HepG2 (cell line): Measurements from ENCODE around the gene SLCO2B1. TPM values are rescaled to one million over a fixed set of nuclear protein-coding genes. Genes with fewer than 3 reads are reported as not detected.

Experiments used
- ATAC-seq: fragments of 200-7000 bp; cut with Tn5 transposase; 3 replicates; pipeline ENCODE4 v1.9.1; 2020; ENCODE audit warnings: mild to moderate bottlenecking, moderate library complexity
- BruUV-seq: library from RNA; stranded (reverse); fragments of 400-500 nt; replicated peaks from 2 replicates; lab custom pipeline; 2021; lab: Mats Ljungman, UMichigan
- CTCF ChIA-PET: fragments of 300-600 bp; formaldehyde crosslinking; extraction: SDS; loops from one replicate; lab custom pipeline; 2021; ENCODE audit warnings: low total read pairs, inconsistent platforms, low intra/inter-chr PET ratio; lab: Yijun Ruan, JAX
- POLR2A ChIA-PET: fragments of 350-600 bp; sonication (Branson Sonifier 250); formaldehyde crosslinking; loops from one replicate; lab custom pipeline; 2020; ENCODE audit warnings: antibody characterized with exemption, inconsistent platforms; lab: Yijun Ruan, JAX
- DNase-seq: peaks from one replicate; pipeline ENCODE4 v3.0.0-alpha.2; 2015; ENCODE audit warnings: low spot score
- FAIRE-seq: peaks from 3 replicates; lab custom pipeline; 2011; peaks lifted over from hg19 to GRCh38; lab: Jason Lieb, UNC
- H2AFZ ChIP-seq: one replicate; pipeline ENCODE4 v1.6.1; 2011; ENCODE audit warnings: low read length, inconsistent platforms
- H3K27ac ChIP-seq: fragments of 300-600 bp; 3 replicates; pipeline ENCODE4 v1.8.0; 2011; ENCODE audit warnings: mixed run types, mild to moderate bottlenecking, mixed read lengths, low read length, inconsistent platforms; ENCODE audit not compliant: insufficient read depth; ENCODE audit errors: extremely low read length
- H3K27me3 ChIP-seq, 2 experiments: fragments of 200-600 bp in 1 of 2; 2 replicates in 1 of 2; 3 replicates in 1 of 2; pipeline versions ENCODE4 v1.6.0 to v1.8.0; 2011; ENCODE audit warnings: low read length in 2 of 2, mild to moderate bottlenecking in 2 of 2, moderate library complexity in 2 of 2, inconsistent platforms in 1 of 2; ENCODE audit not compliant: insufficient read depth in 2 of 2, control insufficient read depth in 1 of 2
- H3K36me3 ChIP-seq, 2 experiments: fragments of 200-600 bp in 1 of 2; replicated peaks in 1 of 2; 2 replicates in 1 of 2; 3 replicates in 1 of 2; pipeline versions ENCODE4 v1.5.1 to v1.8.0; 2011; ENCODE audit warnings: low read length in 2 of 2, inconsistent platforms in 1 of 2; ENCODE audit not compliant: insufficient read depth in 2 of 2, control insufficient read depth in 1 of 2
- H3K4me1 ChIP-seq: 2 replicates; pipeline ENCODE4 v1.5.1; 2012; ENCODE audit warnings: low read length, inconsistent platforms; ENCODE audit not compliant: insufficient read depth
- H3K4me2 ChIP-seq: 2 replicates; pipeline ENCODE4 v1.6.0; 2011; ENCODE audit warnings: low read depth, low read length, inconsistent platforms
- H3K4me3 ChIP-seq, 3 experiments: fragments of 200-600 bp in 1 of 3; sonication (generic), shearing (Covaris generic) in 1 of 3; replicated peaks in 1 of 3; 2 replicates each; pipeline ENCODE4 v1.5.1; 2011 to 2016; ENCODE audit warnings: low read length in 3 of 3, inconsistent platforms in 2 of 3, low read depth in 2 of 3, mild to moderate bottlenecking in 2 of 3, control low read depth in 1 of 3, mixed read lengths in 1 of 3; ENCODE audit not compliant: insufficient read depth in 1 of 3
- H3K79me2 ChIP-seq: one replicate; pipeline ENCODE4 v1.6.1; 2011; ENCODE audit warnings: low read length, inconsistent platforms; ENCODE audit not compliant: insufficient read depth
- H3K9ac ChIP-seq: 2 replicates; pipeline ENCODE4 v1.6.0; 2011; ENCODE audit warnings: mild to moderate bottlenecking, low read depth, low read length, inconsistent platforms; ENCODE audit not compliant: insufficient read depth
- H3K9me3 ChIP-seq: 2 replicates; pipeline ENCODE4 v1.5.1; 2012; ENCODE audit warnings: mild to moderate bottlenecking, low read length
- H4K20me1 ChIP-seq: 2 replicates; pipeline ENCODE4 v1.6.0; 2011; ENCODE audit warnings: inconsistent platforms, mild to moderate bottlenecking, low read length, moderate library complexity; ENCODE audit not compliant: insufficient read depth
- BORCS8-MEF2B ChIP-seq: sonication (generic); formaldehyde crosslinking; IDR thresholded peaks from 2 replicates; pipeline ENCODE4 v1.8.0; 2022; ENCODE audit warnings: mild to moderate bottlenecking, missing genetic modification reagents
- KDM4B ChIP-seq: sonication (generic); formaldehyde crosslinking; IDR thresholded peaks from 2 replicates; pipeline ENCODE4 v1.4.0; 2020; ENCODE audit warnings: missing genetic modification reagents
- ZMYM4 ChIP-seq: sonication (generic); formaldehyde crosslinking; IDR thresholded peaks from 2 replicates; pipeline ENCODE4 v1.8.1; 2023; ENCODE audit warnings: mild to moderate bottlenecking, missing genetic modification reagents
- ZNF33B ChIP-seq: sonication (generic); formaldehyde crosslinking; IDR thresholded peaks from 2 replicates; pipeline ENCODE4 v1.5.1; 2020; ENCODE audit warnings: mild to moderate bottlenecking, missing genetic modification reagents
- ZNF615 ChIP-seq: sonication (generic); formaldehyde crosslinking; IDR thresholded peaks from 2 replicates; pipeline ENCODE4 v1.5.0; 2020; ENCODE audit warnings: mild to moderate bottlenecking, missing genetic modification reagents, borderline replicate concordance
- WGBS: methylation state at CpG from one replicate; pipeline ENCODE4 v1.1.6; 2017; ENCODE audit warnings: low lambda C conversion rate; 5-methylcytosine and 5-hydroxymethylcytosine counted together
- in situ Hi-C: cut with HindIII; loops from 2 replicates; pipeline ENCODE4 v1.10.0; 2017; ENCODE audit warnings: low pct_unique_long_range_greater_than_20kb; ENCODE audit not compliant: extremely low pct_ligation_motif_present
- intact Hi-C: fragments of 100-400 bp; cut with micrococcal nuclease; formaldehyde crosslinking; loops from one replicate; pipeline ENCODE4 v1.10.0; 2022; ENCODE audit not compliant: unreplicated experiment
- polyA plus RNA-seq, 8 experiments: library from polyadenylated mRNA; depleted of rRNA in 3 of 8; stranded (reverse) in 7 of 8; unstranded in 1 of 8; fragments of >200 nt; fragmentation: Illumina TruSeq in 4 of 8; extraction: Trizol in 4 of 8; gene quantifications; 2 replicates each; pipeline versions ENCODE4 v1.2.1 to v1.2.3, GENCODE V29; 2011 to 2016; ENCODE audit warnings: low read depth in 4 of 8, missing spikeins in 1 of 8, mixed read lengths in 1 of 8; ENCODE audit not compliant: insufficient read depth in 1 of 8
- total RNA-seq, 5 experiments: library from RNA; depleted of rRNA; stranded (reverse); fragments of >200 nt; fragmentation: Illumina TruSeq; extraction: Trizol; gene quantifications; 2 replicates each; pipeline ENCODE4 v1.2.3, GENCODE V29; 2016; ENCODE audit warnings: low read depth in 1 of 5
- TF ChIP-seq, protein P1 (sequence below): sonication (generic); formaldehyde crosslinking; IDR thresholded peaks from 2 replicates; pipeline ENCODE4 v1.5.0; 2020; ENCODE audit warnings: missing genetic modification reagents, mild to moderate bottlenecking, borderline replicate concordance

SLCO2B1 gene
- total and polyA plus RNA-seq, 2 of the 13 experiments (the other 11 are each of a cell fraction or from before 2014, with no cell fraction given), result 15.3 to 19.8 TPM

DNA sequence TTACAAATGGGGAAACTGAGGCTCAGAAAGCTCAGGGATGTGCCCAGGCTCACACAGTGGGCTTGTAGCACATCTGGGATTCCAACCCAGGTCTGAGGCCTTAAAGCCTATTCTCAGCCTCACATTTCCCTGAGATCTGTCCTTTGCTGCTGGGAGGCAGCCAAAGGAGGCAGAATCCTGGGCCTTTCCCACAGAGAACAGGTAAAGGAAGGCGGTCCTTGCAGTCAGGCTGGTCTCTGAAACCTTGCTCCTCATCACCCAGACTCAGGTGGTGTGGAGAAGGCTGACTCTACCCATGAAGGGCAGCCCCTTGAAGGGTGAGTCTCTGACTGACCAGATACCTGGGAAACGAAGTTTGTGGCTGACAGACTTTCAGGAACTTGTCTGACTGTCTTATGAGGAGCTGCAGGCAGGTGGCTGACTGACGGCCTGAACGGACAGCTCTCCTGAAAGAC, 7.8 kb downstream of the SLCO2B1 start:
- POLR2A ChIA-PET, result interaction anchor here (1.2 to 2.8 kb wide), 9 partner anchors 11 to 56 kb away, joined by 3 to 100 read pairs (median 5); no protein-coding TSS in a partner anchor
- H3K27ac ChIP-seq, result peak overlapping the region; percentile 89
- no peak overlapping the region for H2AFZ ChIP-seq
- H3K36me3 ChIP-seq, result no peaks in the 10 kb centered on the region
- DNase-seq, result no peak
- no peak overlapping the region for H3K4me3 ChIP-seq
- CTCF ChIA-PET, result interaction anchor here (1.3 kb wide), 1 partner anchor 46 kb away, joined by 6 read pairs; no protein-coding TSS in a partner anchor
- peaks cover 100% of the 10 kb centered on the region for H3K4me1 ChIP-seq
- intact Hi-C loops (loop anchor here (5.0 kb wide), 1 partner anchor 44 kb away; no protein-coding TSS in a partner anchor), in situ Hi-C loops (no loop called here)
- TF ChIP-seq BORCS8-MEF2B, result 0 out of 2 replicates have a peak, but pooled peaks have one; percentile 33
- TF ChIP-seq, protein P1, sequence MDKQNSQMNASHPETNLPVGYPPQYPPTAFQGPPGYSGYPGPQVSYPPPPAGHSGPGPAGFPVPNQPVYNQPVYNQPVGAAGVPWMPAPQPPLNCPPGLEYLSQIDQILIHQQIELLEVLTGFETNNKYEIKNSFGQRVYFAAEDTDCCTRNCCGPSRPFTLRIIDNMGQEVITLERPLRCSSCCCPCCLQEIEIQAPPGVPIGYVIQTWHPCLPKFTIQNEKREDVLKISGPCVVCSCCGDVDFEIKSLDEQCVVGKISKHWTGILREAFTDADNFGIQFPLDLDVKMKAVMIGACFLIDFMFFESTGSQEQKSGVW (CRISPR knock-in tag), result no peak
- 0 out of 2 replicates have a peak, but pooled peaks have one; percentile 42 for TF ChIP-seq ZNF615 (CRISPR knock-in tag)
- peak; percentile 6; the same call in 1 of the 2 replicates for TF ChIP-seq ZMYM4 (CRISPR knock-in tag)
- TF ChIP-seq ZNF33B (CRISPR knock-in tag), result no peak
- 0 out of 2 replicates have a peak, but pooled peaks have one; percentile 22 for TF ChIP-seq KDM4B
- no peaks in the 10 kb centered on the region for H3K27me3 ChIP-seq
- 0 out of 2 replicates have a peak overlapping the region, but pooled peaks have one; percentile 80 for H3K4me2 ChIP-seq
- ATAC-seq, result no peak
- no peaks in the 10 kb centered on the region for H3K9me3 ChIP-seq
- 67% methylated on average over 4 of the region's 4 CpGs for WGBS
- peak overlapping the region; percentile 67 for H3K9ac ChIP-seq
- no peaks in the 10 kb centered on the region for H4K20me1 ChIP-seq
- BruUV-seq, result no TSS peak
- FAIRE-seq, result no peak
- peaks cover 13% of the 10 kb centered on the region for H3K79me2 ChIP-seq
